Activated CD4-positive, alpha-beta T cell treated with anti-CD3 and anti-CD28 coated beads, Interleukin-2, amount 10 ng/mL, durations not matched to agents 7 days and 5 days (primary cell): ENCODE data around the gene GHR. TPM values are rescaled to one million over a fixed set of nuclear protein-coding genes. Genes with fewer than 3 reads are reported as not detected.
A peak's percentile ranks its signal among the peaks of the same experiment; 100 is the strongest.
"Not testable (repeated sequence)": the region's sequence is repeated elsewhere in the genome, so short reads cannot be mapped to it uniquely, and the experiment has no call there.

Source experiments
- CTCF ChIA-PET: fragments of 350-600 bp; sonication (Branson Sonifier 250); formaldehyde crosslinking; loops from one replicate; lab custom pipeline; 2021; ENCODE audit warnings: antibody characterized with exemption; lab: Charles Lee
- POLR2A ChIA-PET: fragments of 350-600 bp; sonication (Branson Sonifier 250); formaldehyde crosslinking; loops from one replicate; lab custom pipeline; 2021; ENCODE audit warnings: antibody characterized with exemption; lab: Charles Lee
- DNase-seq: peaks from one replicate; pipeline ENCODE4 v3.0.0-alpha.2; 2020
- H3K27ac Mint-ChIP-seq: one replicate; pipeline ENCODE4 v1.8.0; 2021; ENCODE audit warnings: mild to moderate bottlenecking, moderate library complexity, mixed read lengths
- H3K27me3 Mint-ChIP-seq: one replicate; pipeline ENCODE4 v1.8.0; 2021; ENCODE audit warnings: mixed read lengths
- H3K36me3 Mint-ChIP-seq: one replicate; pipeline ENCODE4 v1.8.0; 2021; ENCODE audit warnings: low read depth, mixed read lengths
- H3K4me1 Mint-ChIP-seq: one replicate; pipeline ENCODE4 v1.8.0; 2021; ENCODE audit warnings: mixed read lengths
- H3K4me3 Mint-ChIP-seq: one replicate; pipeline ENCODE4 v1.8.0; 2021; ENCODE audit warnings: mild to moderate bottlenecking, moderate library complexity, mixed read lengths
- H3K9me3 Mint-ChIP-seq: one replicate; pipeline ENCODE4 v1.8.0; 2021; ENCODE audit warnings: mixed read lengths
- total RNA-seq, 2 experiments: library from RNA; stranded (reverse); gene quantifications; one replicate each; pipeline ENCODE4 v1.2.3, GENCODE V29; 2021

The GHR gene
- total RNA-seq, 2 experiments from 2014 or later: not detected

DNA sequence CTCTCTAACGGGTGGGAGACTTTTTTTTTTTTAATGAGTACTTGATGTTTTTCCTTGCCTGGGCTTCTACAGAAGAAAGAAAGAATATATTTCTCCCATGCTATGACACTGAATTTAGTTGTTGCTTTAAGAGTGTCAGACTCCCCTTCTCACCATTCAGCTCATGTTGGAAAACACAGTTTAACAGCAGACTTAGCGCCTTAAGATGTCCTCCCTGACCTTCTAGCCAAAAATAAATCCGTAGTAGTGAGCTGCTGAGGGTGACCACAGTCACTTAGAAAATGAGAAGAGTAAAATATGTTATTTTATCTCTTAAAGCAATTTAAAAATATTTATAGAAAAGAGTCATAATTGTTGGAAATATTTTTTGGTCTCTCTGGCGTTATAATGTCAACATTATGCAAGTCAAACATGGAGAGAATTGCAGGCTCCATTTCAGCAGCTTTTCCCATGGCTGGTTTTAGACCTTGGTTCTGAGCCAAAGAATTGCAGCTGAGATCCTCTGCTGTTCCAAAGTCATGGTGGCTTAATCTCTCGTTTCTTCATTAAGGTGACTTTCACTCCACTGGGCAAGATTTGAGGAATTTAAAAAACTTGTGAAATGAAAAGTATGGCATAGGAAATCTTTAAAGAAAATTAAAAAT is 143.5 kb downstream of the GHR start:
- Mint-ChIP-seq H3K36me3 (no peaks in the 10 kb centered on the region), H3K27me3 (peaks cover 13% of the 10 kb centered on the region), H3K4me3 (no peak overlapping the region), H3K9me3 (no peaks in the 10 kb centered on the region), H3K4me1 (no peaks in the 10 kb centered on the region), H3K27ac (no peak overlapping the region)
- CTCF ChIA-PET: interaction anchor here (0.6 to 0.7 kb wide), 2 partner anchors 282 to 365 kb away, joined by 3 to 5 read pairs; no protein-coding TSS in a partner anchor
- no peak for DNase-seq
- POLR2A ChIA-PET: interaction anchor here (0.6 kb wide), 1 partner anchor 335 kb away, joined by 3 read pairs; no protein-coding TSS in a partner anchor

DNA sequence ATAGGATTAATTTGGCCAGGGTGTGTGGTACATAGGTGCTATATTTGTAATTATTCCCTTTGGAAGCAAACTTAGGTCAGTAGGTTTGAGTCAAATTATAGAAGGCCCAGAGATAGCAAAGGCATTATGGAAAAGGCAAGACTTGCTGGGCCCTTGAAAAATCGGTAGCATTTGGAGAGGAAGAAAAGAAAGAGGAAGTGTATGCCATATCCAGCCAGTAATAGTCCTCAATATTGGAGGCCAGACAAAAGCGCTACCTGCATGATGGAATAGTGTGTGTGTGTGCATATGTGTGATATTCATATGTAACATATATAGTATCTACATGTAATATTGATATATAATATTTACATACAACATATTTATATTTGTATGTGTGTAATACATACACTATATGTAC is 146.1 kb downstream of the GHR start:
- Mint-ChIP-seq H3K36me3 (no peaks in the 10 kb centered on the region), H3K27me3 (peaks cover 11% of the 10 kb centered on the region), H3K4me1 (no peaks in the 10 kb centered on the region), H3K9me3 (no peaks in the 10 kb centered on the region), H3K4me3 (no peak overlapping the region), H3K27ac (no peak overlapping the region)
- ChIA-PET POLR2A (no interaction called here), CTCF (no interaction called here)
- no peak for DNase-seq

DNA sequence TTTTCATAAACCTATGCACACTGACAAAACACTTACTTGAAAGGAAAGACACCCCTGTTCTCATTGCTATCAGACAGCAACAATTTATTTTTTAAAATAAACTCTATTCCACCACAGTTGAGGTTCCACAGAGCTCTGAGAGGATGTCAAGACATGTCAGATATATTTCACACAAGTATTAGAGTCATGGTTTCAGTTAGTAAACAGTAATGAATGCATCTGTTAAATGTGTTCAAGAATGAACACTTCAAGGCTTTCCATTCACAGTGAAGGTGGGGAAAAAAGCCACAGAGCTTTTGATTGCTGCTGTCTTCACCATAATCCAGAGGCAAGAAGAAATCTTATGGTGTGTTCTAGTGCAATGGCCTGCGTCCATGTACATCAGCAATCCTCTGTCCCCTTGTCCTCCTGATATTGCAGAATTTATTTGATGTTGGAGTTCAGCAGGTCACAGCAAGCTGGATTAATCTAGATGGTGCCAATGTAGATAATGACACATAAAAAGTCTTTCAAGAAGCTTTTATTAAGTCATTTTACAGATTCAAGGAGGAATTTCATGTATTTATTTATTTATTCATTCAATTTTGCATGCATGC is 146.8 kb downstream of the GHR start:
- CTCF ChIA-PET: no interaction called here
- H3K9me3 Mint-ChIP-seq: no peaks in the 10 kb centered on the region
- no peaks in the 10 kb centered on the region for H3K36me3 Mint-ChIP-seq
- no peak overlapping the region for H3K27ac Mint-ChIP-seq
- POLR2A ChIA-PET: no interaction called here
- peaks cover 11% of the 10 kb centered on the region for H3K27me3 Mint-ChIP-seq
- H3K4me3 Mint-ChIP-seq: no peak overlapping the region
- DNase-seq: no peak
- H3K4me1 Mint-ChIP-seq: no peaks in the 10 kb centered on the region

DNA sequence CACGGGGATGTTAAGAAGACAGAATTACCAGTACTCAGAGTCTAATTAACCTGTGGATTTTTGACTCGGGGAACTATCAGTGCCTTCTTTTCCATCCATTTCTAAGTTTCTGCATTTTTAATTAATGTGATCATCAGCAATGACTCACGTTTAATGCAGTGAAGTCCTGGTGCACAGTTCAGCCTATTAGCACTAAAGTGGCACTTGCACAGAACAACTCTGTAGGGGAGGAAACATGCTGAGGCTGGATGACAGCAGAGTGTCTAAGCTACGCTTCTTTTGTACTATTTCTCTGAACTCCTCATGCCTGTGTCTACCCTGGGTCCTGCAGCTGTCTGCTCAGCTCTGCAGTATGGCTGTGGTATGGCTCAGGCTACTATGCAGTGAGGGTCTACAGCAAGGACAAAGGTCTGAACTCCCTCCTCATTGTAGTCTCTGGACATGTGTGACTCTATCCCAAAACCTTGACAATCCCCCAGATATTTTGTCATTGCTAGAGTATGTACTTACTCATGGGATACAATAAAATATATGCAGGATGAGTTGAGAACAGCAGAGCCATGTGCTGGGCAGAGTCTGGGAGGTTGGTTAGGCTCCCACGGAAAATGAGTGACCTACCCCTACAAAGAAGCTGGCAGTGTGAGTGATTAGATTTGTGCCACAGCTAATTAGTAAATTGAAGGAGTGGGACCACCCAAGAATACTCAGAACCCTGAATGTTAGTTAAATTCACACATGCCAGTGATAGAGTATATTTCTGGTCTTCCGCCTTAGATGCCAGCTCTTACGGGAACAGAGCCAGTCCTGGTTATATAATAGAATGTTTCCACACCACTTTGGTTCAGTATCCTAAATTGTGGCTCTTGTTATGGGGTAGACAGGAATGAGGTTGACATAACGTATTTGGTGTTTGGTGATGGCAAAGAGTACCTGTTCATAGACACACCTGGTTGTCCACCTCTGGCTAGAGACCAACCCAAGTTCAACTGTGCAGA is 148.0 kb downstream of the GHR start:
- H3K27ac Mint-ChIP-seq: no peak overlapping the region
- no peaks in the 10 kb centered on the region for H3K9me3 Mint-ChIP-seq
- no peaks in the 10 kb centered on the region for H3K4me1 Mint-ChIP-seq
- no peak overlapping the region for H3K4me3 Mint-ChIP-seq
- ChIA-PET CTCF (no interaction called here), POLR2A (no interaction called here)
- peaks cover 12% of the 10 kb centered on the region for H3K27me3 Mint-ChIP-seq
- DNase-seq: no peak
- H3K36me3 Mint-ChIP-seq: no peaks in the 10 kb centered on the region

DNA sequence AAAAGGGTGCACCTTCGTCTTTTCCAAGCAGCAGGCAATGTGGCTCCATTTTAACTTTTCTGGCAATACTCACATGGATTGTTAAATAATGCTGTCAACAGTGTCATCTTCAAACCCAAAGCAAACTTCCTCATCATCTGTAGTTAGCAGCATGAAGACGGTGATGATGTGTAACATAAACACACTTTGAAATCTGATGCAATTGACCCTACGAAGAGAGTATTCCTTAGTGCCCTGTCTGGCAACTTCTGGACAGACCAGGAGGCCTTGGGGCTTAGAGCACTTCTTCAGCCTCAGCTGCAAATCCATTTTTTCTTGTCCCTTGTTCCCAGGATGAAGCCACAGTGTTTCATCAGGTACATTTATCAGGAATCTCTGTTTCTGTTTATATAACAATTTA is 149.1 kb downstream of the GHR start:
- no peak overlapping the region for H3K27ac Mint-ChIP-seq
- CTCF ChIA-PET: no interaction called here
- peaks cover 14% of the 10 kb centered on the region for H3K27me3 Mint-ChIP-seq
- POLR2A ChIA-PET: no interaction called here
- no peaks in the 10 kb centered on the region for H3K36me3 Mint-ChIP-seq
- no peak overlapping the region for H3K4me3 Mint-ChIP-seq
- no peaks in the 10 kb centered on the region for H3K4me1 Mint-ChIP-seq
- H3K9me3 Mint-ChIP-seq: no peaks in the 10 kb centered on the region
- DNase-seq: no peak

DNA sequence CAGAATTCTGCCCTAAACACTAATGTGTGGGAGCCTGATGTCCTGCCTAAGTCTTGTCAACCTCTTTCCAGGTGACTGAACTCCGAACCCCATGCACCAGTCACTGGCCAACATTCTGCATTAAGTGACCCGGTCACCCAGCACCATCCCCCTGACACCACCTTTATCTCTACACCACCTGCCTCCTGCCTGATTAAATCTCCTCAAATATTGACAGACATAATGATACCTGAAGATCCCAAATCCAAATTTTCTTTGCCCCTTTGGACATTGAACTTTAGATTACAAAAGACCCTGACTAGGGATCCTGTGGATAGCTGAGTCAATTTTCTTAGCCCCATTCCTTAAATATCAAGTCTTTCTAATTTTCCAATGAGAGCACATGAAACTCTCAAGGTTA is 150.1 kb downstream of the GHR start:
- Mint-ChIP-seq H3K36me3 (no peaks in the 10 kb centered on the region), H3K27ac (no peak overlapping the region), H3K9me3 (no peaks in the 10 kb centered on the region), H3K4me3 (no peak overlapping the region), H3K27me3 (peaks cover 13% of the 10 kb centered on the region), H3K4me1 (no peaks in the 10 kb centered on the region)
- ChIA-PET POLR2A (no interaction called here), CTCF (no interaction called here)
- DNase-seq: no peak

DNA sequence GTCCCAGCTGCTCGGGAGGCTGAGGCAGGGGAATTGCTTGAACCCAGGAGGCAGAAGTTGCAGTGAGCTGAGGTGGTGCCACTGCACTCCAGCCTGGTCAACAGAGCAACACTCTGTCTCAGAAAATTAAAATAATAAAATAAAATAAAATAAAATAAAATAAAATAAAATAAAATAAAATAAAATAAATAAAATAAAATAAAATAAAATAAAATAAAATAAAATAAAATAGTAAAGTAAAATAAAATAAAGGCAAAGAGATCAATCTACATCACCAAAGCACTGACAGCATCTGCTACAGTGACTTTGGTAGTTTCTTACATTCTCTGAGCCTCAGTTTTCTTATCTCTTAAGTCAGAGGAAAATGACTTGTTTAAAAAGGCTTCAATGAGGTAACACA is 152.7 kb downstream of the GHR start:
- CTCF ChIA-PET, H3K27ac Mint-ChIP-seq, POLR2A ChIA-PET, H3K4me3 Mint-ChIP-seq, DNase-seq, H3K27me3 Mint-ChIP-seq, H3K36me3 Mint-ChIP-seq, H3K4me1 Mint-ChIP-seq, H3K9me3 Mint-ChIP-seq: not testable (repeated sequence)

DNA sequence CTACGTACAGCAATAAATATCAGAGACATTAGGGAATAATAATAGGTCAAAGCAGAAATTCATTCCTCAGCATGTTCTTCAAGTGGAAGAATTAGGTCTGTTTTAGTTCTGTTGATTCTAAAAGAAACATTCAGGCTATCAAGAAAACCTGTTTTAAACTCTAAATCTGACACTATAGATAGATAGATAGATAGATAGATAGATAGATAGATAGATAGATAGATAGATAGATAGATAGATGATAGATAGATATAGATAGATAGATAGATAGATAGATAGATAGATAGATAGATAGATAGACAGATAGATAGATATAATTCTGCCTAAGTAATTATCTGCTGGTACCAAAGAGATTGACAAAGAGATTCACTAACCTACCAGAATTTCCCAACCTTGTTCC is 155.7 kb downstream of the GHR start:
- POLR2A ChIA-PET, H3K4me1 Mint-ChIP-seq, H3K4me3 Mint-ChIP-seq, H3K27ac Mint-ChIP-seq, DNase-seq, H3K9me3 Mint-ChIP-seq, H3K36me3 Mint-ChIP-seq, CTCF ChIA-PET: not testable (repeated sequence)
- H3K27me3 Mint-ChIP-seq: peaks cover 11% of the 10 kb centered on the region

DNA sequence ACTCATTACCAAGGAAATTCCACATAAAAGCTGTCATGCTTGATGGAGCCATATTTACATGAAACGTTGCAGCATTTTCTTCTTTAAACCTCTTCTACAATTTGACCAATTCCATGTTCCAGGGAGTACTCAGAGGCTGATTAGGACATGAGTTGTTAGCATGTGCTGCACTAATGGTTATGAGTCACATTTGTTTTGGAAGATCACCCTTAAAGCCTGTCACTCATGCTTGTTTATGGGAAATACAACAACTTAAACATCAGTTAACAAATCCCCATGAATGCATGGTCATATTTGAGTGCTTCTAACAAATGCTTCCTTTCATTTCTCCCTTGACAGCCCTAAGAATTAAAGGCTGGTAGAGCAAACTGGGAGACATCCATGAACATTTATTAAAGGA is 156.1 kb downstream of the GHR start:
- Mint-ChIP-seq H3K27me3 (peaks cover 11% of the 10 kb centered on the region), H3K36me3 (no peaks in the 10 kb centered on the region), H3K4me3 (no peak overlapping the region), H3K9me3 (no peaks in the 10 kb centered on the region), H3K4me1 (no peaks in the 10 kb centered on the region), H3K27ac (no peak overlapping the region)
- no peak for DNase-seq
- CTCF ChIA-PET: interaction anchor here (1.0 kb wide), 1 partner anchor 12 kb away, joined by 3 read pairs; no protein-coding TSS in a partner anchor
- POLR2A ChIA-PET: no interaction called here

DNA sequence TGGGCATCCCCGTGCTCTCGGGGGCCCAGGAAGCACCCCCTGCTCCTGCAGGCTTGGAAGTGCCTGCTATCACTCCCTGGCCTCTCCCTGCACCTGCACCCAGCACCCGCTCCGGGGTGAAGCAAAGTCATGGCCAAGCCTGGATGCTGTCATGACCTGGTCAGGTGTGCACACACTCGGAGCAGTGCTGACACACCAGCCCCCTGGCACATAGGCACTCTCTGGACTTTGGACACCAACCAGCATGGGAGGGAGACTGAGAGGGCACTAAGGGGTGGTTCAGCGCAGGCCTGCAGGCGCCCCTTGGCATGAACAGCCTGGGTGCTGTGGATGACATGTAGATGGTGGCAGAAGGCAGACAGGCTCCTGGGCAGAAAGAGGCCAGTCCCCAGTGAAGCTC is 158.6 kb downstream of the GHR start:
- POLR2A ChIA-PET: no interaction called here
- Mint-ChIP-seq H3K9me3 (no peaks in the 10 kb centered on the region), H3K4me3 (no peak overlapping the region), H3K27ac (no peak overlapping the region), H3K4me1 (no peaks in the 10 kb centered on the region), H3K36me3 (no peaks in the 10 kb centered on the region), H3K27me3 (peaks cover 15% of the 10 kb centered on the region)
- no peak for DNase-seq
- CTCF ChIA-PET: no interaction called here

DNA sequence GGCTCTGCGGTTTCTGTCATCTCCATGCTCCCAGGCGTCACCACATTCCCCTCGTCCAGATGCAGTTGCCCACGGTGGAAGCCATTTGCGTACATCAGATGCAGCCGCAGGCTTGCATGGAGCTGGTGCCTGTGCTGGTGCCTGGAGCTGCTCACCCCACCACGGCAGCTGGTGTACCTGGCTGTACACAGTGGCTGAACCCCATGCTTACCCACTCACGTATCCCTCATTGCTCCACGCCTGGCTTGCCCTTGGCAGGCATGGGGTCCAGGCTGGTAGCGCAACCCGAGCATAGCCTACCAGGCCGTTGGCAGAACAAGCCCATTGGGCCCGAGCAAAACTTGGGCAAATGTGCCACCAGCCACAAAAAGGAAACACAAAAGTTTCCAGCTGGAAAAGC is 159.5 kb downstream of the GHR start:
- no peaks in the 10 kb centered on the region for H3K36me3 Mint-ChIP-seq
- ChIA-PET CTCF (interaction anchor here (0.8 to 1.3 kb wide), 2 partner anchors 8 to 22 kb away, joined by 3 to 5 read pairs; no protein-coding TSS in a partner anchor), POLR2A (no interaction called here)
- no peak overlapping the region for H3K27ac Mint-ChIP-seq
- no peak overlapping the region for H3K4me3 Mint-ChIP-seq
- H3K9me3 Mint-ChIP-seq: no peaks in the 10 kb centered on the region
- H3K27me3 Mint-ChIP-seq: peaks cover 16% of the 10 kb centered on the region
- DNase-seq: no peak
- no peaks in the 10 kb centered on the region for H3K4me1 Mint-ChIP-seq

DNA sequence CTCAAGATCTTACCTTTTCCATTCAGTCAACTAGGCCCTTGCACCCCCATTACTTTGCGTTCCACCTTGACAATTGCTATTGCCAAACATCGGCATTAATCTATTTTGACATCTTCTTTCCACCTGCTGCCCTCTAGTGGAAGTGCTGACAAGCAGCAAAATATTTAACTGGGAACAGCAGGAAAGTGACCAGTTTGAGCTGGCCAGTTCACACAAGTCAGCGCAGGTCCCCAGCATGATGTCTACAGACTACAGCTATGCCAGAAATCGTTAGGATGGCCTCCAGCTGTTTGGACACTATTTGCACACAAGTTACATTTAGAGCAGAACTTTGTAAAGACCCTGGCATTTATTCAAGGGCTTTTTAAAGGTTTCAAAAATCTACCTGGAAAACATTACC is 160.1 kb downstream of the GHR start:
- Mint-ChIP-seq H3K36me3 (no peaks in the 10 kb centered on the region), H3K27ac (no peak overlapping the region), H3K9me3 (no peaks in the 10 kb centered on the region), H3K4me1 (no peaks in the 10 kb centered on the region), H3K27me3 (peaks cover 16% of the 10 kb centered on the region), H3K4me3 (no peak overlapping the region)
- POLR2A ChIA-PET: no interaction called here
- peak; percentile 59 for DNase-seq
- CTCF ChIA-PET: interaction anchor here (0.6 to 1.3 kb wide), 4 partner anchors 9 to 134 kb away, joined by 3 to 5 read pairs (median 3); no protein-coding TSS in a partner anchor

DNA sequence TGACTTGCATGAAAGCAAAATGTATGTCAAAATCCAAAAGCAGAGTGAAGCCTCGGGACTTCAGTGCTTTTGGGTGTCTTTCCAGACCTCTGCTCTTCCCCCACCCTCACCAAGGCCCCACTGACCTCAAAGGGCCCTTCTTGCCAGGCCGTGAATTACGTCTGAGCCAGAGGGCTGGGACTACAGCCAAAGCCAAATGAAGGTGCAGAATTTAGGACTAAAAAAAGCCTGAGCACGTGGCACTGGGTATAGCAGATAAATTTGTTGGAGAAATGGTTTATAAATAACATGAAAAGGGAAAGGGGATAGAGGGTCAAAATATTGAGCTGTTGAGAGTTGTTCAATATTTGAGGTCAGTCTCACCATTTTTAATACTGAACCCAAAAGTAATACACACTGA is 163.4 kb downstream of the GHR start:
- Mint-ChIP-seq H3K27me3 (peaks cover 32% of the 10 kb centered on the region), H3K27ac (no peak overlapping the region), H3K4me3 (no peak overlapping the region), H3K9me3 (no peaks in the 10 kb centered on the region), H3K4me1 (no peaks in the 10 kb centered on the region), H3K36me3 (no peaks in the 10 kb centered on the region)
- ChIA-PET CTCF (interaction anchor here (0.8 kb wide), 1 partner anchor 9 kb away, joined by 3 read pairs; no protein-coding TSS in a partner anchor), POLR2A (no interaction called here)
- no peak for DNase-seq
